Measurements from ENCODE around the gene TULP4.
"Not testable (repeated sequence)": the region's sequence is repeated elsewhere in the genome, so short reads cannot be mapped to it uniquely, and the experiment has no call there.

Gene TULP4

GRCh38 chr6:158468666-158469065 is 156.4 kb downstream of the TULP4 start:
- ChIA-PET POLR2A (no interaction called here), CTCF (no interaction called here)
- TF ChIP-seq CTCF (IDR thresholded peaks at IDR 0.05; ENCODE audit: control extremely low read depth, extremely low read depth, low read depth, missing control alignments): no peak
- DNase-seq (ENCODE audit: extremely low spot score): no peak

- DNase-seq (ENCODE audit: extremely low spot score): not testable (repeated sequence)
- ChIA-PET CTCF (interaction anchor here (1.0 to 3.1 kb wide), 2 partner anchors 10 to 18 kb away, joined by 3 to 7 read pairs; no protein-coding TSS in a partner anchor), POLR2A (interaction anchor here (0.5 kb wide), 1 partner anchor 233 kb away, joined by 5 read pairs; no protein-coding TSS in a partner anchor)
These were observed 157.8 kb downstream of the TULP4 start for GRCh38 chr6:158470023-158470422.

GRCh38 chr6:158471339-158471738 is 159.1 kb downstream of the TULP4 start:
- no peak for TF ChIP-seq CTCF (IDR thresholded peaks at IDR 0.05; ENCODE audit: control extremely low read depth, extremely low read depth, low read depth, missing control alignments)
- CTCF ChIA-PET: interaction anchor here (1.4 to 3.1 kb wide), 2 partner anchors 16 to 250 kb away, joined by 5 to 7 read pairs; no protein-coding TSS in a partner anchor
- DNase-seq (ENCODE audit: extremely low spot score): peak; percentile 28
- POLR2A ChIA-PET: no interaction called here

- no peak for DNase-seq (ENCODE audit: extremely low spot score)
- ChIA-PET CTCF (interaction anchor here (1.0 to 3.1 kb wide), 4 partner anchors 10 to 251 kb away, joined by 3 to 7 read pairs (median 4); no protein-coding TSS in a partner anchor), POLR2A (no interaction called here)
- no peak for TF ChIP-seq CTCF (IDR thresholded peaks at IDR 0.05; ENCODE audit: control extremely low read depth, extremely low read depth, low read depth, missing control alignments)
These were observed 160.2 kb downstream of the TULP4 start for GRCh38 chr6:158472447-158472846.

GRCh38 chr6:158474961-158475343 is 162.7 kb downstream of the TULP4 start:
- ChIA-PET CTCF (interaction anchor here (0.9 to 1.7 kb wide), 2 partner anchors 44 to 253 kb away, joined by 5 to 7 read pairs; no protein-coding TSS in a partner anchor), POLR2A (no interaction called here)
- no peak for TF ChIP-seq CTCF (IDR thresholded peaks at IDR 0.05; ENCODE audit: control extremely low read depth, extremely low read depth, low read depth, missing control alignments)
- DNase-seq (ENCODE audit: extremely low spot score): no peak

GRCh38 chr6:158475344-158476302 is 163.4 kb downstream of the TULP4 start:
- peak; percentile 83 for DNase-seq (ENCODE audit: extremely low spot score)
- CTCF ChIA-PET: interaction anchor here (0.9 to 1.7 kb wide), 2 partner anchors 43 to 254 kb away, joined by 5 to 7 read pairs; no protein-coding TSS in a partner anchor
- no peak for TF ChIP-seq CTCF (IDR thresholded peaks at IDR 0.05; ENCODE audit: control extremely low read depth, extremely low read depth, low read depth, missing control alignments)
- POLR2A ChIA-PET: no interaction called here

GRCh38 chr6:158476389-158476788 is 164.1 kb downstream of the TULP4 start:
- DNase-seq (ENCODE audit: extremely low spot score): no peak
- ChIA-PET POLR2A (no interaction called here), CTCF (no interaction called here)
- no peak for TF ChIP-seq CTCF (IDR thresholded peaks at IDR 0.05; ENCODE audit: control extremely low read depth, extremely low read depth, low read depth, missing control alignments)

- POLR2A ChIA-PET; DNase-seq (ENCODE audit: extremely low spot score); CTCF ChIA-PET: not testable (repeated sequence)
These were observed 165.5 kb downstream of the TULP4 start for GRCh38 chr6:158477722-158478121.

Data from GM10248 (cell line).